AG20443 (cell line): Measurements from ENCODE around the gene CBLN1.
A peak's percentile ranks its signal among the peaks of the same experiment; 100 is the strongest.

ENCODE experiments used
- DNase-seq: peaks from one replicate; pipeline ENCODE4 v3.0.0; 2012; ENCODE audit warnings: low spot score, mixed read lengths

CBLN1 gene

DNA sequence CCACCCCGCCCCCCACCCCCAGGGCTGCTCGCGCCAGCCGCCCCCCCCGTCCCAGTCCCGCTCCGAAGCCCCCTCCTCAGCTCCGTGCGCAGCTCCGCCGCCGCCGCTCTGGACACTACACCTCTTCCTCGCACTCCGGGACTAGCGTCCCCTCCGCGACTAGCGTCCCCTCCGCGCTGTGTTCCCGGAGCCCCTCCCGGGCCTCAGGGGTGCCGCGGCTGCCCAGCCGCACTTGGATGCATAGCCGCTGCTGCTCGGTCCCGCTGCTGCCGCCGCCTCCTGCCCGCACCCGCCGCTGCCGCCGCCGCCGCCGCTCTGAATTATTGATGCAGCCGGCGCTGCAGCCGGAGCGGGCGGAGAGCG, at the start of gene CBLN1:
Gene CBLN1, minus strand, starts transcription at position 359 of the 363 bp plus-strand sequence. CDS start 373 bp downstream, outside the sequence.
- DNase-seq: no peak

DNA sequence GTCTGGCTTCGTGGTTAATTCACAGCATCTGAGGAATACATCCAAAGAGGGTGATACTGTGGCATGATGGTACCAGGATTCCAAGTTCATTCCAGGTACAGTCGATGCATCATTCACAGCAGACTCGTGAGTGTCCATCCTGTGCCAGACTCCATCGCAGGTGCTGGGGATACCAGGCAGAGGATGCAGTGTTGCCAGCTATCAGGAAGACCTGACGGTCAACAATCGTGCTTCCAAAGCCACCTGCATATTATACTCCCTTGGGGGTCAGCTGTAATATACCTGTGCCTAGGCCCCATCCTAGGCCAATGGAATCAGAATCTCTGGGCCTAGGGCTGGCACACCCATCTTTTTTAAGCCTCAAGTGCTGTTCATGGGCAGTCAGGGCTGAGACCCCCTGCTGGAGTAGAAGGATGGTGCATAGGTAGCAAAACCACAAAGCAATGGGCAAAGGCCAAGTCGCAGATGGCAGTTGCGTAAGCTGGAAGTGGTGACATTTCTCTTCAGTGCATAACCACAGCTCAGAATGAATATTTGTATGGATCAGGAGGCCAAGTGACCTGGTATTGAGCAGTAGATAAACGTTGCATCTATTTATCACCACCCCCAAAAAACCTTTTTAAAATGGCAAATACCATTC, 49.0 kb upstream of the CBLN1 start:
- DNase-seq: no peak

DNA sequence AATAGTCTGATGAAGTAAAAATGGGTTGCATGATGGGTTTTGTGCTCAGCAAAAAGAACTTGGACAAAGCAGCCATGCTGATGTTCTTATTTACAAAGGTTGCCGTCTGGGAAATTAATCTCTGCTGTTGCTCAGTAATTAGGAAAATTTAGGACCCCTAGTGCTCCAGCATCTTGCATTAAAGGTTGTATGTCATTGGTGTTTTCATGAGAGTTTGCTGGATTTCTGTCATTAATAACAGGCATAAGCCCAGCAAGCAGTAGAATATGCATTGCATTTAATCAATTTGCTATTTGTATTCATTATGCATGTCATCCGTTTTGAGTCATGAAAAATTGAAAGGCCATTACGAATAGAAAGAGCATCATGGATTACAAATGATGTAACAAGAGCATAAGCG, 46.7 kb upstream of the CBLN1 start:
- DNase-seq: no peak

DNA sequence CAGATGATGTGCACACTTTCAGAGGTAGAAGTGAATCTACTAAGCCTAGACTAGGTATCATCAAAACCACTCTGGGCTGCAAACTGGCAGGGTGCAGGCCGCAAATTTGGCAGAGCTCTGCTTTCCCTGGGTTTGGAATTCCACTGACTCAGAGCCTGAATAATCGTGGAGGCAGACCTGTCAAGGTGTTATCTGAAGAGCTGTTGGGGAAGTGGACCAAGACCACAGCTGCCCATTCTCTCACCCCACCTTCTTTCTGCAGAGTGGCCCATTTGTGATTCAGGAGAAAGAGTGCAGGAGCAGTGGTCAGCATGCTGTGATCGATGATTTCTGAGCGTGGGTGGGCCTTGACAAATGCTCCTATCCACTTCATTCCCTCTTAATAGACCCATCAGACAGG, 45.8 kb upstream of the CBLN1 start:
- DNase-seq: no peak

DNA sequence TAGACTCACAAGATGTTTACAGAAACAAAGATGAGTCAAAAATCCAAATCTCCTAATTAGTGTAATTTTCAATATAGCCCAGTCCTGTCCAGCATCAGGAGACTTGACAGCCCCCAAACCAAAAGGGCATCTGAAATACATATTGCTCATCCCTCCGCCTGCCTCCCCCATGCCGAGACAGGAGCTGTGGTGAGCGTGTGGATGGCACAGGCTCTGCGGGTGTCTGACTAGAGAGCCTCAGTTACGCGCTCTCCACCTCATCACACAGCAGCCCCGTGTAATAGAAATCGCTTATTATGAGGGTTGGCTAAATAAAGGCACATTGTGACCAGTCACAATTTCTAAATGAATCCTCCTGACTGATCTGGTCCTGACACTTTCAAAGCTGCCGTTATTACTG, 43.1 kb upstream of the CBLN1 start:
- no peak for DNase-seq

DNA sequence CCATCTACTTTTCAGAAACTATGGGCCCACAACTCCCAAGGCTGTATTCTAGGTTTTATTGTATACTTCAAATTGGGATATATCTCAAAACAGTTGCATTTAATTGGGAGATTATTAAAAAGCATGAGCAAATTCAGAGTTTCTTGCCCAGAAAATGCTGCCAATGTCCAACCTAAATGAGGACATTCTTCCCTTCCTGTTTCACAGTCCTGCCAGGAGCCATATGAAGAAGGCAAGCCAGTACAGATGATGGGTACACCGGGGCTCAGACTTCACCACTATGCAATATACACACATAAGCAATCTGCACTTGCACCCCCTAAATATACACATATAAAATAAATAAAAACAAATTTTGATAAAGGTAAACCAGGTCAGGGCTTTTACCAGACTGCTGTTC, 34.0 kb upstream of the CBLN1 start:
- DNase-seq: no peak

DNA sequence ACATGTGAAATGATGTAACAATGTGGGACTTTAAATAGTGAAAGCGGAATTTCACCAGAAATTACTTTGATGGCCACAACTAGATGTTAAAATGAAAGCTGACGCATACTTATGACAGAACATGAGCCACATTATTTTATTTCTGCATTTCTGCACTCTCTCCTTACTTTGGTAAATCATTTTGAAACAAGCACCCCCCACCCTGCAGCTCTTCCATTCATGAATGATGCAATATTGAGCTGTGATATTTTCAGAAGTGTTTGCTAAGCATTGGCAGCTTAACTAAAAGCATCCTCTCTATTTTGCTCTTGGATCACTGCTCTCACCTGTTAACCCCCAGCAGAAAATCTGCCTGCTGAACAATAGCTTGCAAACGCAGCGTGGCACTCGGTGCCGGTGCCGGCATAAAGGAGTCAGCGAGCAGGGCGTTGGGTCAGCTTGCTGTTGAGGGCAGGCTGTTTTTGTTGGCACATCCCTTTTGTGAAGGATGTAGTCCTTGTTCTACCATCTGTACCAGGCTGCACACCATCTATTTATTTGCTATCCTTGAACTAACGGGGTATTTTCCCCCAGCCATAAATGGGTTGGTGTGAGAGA, 30.8 kb upstream of the CBLN1 start:
- no peak for DNase-seq

DNA sequence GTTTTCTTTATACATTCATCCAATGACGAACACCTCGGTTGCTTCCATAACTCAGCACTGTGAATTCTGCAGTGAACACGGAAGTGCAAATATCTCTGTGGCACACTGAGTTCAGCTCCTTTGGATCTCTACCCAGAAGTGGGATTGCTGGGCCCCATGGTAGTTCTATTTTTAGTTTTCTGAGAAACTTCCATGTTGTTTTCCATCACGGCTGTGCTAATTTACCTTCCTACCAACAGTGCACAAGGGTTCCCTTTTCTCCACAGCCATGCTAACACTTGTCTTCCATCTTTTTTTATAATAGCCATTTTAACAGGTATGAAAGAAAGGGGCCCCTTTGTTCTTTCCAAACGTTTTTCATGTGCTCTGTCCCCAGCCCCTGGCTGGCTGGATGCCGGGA, 30.2 kb upstream of the CBLN1 start:
- DNase-seq: no peak

DNA sequence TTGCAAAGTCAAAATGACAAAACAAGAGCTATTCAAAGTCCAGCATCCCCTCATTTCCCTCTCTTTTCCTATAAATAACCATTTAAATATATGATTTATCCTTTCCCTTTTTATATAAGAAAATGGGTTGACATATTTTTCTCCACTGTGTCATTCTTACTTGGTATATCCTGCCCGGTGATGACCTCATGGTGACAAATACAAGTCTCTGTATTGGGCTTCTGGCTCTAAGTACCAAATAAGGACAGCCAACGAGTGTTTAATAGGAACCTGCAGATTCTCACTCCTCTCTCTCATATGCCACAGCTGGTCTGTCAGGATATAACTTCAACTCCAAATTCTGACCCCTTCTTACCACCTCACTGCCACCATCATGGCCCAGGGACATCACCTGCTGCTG, 25.5 kb upstream of the CBLN1 start:
- no peak for DNase-seq

DNA sequence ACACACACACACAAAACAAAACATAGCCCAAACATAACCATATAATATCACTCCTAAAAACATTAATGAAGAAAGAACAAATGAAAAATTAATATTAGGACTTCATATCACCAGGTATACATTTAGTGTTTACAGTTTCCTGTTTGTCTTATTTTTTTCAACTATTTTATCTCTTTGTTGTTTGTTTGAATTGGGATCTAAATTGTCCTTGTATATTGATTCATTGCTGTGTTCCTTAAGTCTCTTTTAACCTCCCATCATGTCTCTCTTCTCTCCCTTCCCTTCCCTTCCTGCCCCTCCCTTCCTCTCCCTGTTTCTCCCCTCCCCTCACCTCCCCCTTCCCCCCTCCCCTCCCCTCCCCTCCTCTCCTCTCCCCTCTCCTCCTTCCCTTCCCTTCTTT, 23.8 kb upstream of the CBLN1 start:
- DNase-seq: no peak

DNA sequence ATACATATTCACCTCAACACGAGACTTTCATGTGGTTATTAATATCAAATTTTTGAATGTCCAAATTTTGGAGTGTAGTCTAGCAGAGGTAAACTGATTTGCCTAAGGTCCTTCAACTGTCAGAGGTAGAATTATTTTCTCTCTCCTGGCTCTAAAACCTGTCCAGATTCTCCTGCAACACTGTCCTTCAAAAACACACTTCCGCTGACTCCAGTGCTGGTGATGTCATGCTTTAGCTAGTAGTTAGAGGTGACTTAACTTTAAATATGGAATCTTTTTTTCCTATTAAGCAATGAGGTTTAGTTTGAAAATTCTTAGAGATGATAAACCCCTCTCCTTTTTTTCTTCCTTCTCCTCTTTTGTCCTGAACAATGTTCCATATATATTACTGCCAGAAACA, 10.8 kb upstream of the CBLN1 start:
- DNase-seq: no peak

DNA sequence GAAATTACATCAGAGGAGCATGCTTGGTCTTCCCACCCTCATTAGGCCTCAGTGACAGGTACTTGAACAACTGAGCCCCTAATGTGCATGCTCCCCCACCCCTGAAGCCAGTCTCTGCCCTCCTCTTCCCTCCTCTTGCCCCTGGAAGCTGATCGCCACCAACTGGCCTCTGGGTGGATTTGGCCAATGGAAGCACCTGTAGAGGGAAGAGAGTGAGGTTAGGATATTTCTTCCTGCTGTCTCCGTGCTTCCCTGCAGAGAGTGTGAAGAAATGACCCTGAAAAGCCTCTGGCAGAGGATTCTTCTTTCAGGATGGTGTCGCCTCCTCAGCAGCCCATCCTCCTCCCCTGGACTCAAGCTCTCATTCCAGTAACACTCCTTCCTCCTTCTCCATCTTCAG, 5.9 kb upstream of the CBLN1 start:
- DNase-seq: no peak

DNA sequence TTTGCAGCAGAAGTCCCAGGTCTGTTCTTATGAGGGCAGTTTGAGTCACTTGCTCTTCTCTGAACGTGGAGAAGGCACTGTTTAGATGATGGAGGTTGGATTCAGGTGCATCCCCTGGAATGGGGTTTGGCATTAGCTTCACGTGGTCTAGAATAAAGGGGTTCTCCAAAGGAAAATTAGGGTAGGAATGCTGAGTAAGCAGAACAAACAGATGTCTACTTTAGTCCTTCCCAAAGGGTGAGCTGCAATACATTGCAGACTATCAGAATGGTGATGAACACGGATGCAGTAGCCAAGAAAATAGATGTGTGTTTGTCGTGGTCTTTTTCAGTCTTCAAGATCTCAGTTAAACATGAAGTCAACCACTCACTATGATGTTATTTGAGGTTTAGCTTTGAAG, 3.3 kb upstream of the CBLN1 start:
- DNase-seq: no peak

DNA sequence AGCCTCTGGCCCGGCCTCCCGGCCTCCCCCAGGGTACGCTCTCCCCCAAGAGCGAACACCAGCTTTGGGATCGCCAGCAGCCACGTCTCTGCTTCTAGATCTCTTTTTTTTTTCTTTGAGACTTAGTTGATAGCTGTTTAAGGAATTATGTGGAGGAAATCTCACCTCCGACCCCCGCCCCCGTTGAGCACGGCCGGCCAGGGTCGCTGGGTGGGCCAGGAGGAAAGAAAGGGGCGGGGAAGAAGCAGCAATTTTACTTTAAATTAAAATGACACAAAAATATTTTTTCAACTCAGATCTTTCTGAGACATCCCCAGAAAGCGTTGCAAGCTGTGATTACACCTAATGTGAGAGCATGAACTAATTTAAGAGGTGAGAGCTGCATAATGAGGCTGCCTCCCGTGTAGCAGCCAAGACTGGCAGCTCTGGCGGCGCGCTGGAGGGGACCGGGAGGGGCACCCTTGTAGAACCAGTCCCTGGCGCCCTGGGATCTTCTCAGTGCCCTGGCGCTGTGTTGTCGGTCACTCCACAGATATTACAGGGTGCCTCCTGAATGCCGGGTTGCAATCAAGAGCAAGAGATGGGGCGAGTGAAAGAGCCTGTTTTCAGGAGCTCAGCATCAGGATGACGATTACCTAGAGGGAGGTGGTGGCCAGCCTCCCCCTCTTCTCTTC, 1.9 kb upstream of the CBLN1 start:
- no peak for DNase-seq

DNA sequence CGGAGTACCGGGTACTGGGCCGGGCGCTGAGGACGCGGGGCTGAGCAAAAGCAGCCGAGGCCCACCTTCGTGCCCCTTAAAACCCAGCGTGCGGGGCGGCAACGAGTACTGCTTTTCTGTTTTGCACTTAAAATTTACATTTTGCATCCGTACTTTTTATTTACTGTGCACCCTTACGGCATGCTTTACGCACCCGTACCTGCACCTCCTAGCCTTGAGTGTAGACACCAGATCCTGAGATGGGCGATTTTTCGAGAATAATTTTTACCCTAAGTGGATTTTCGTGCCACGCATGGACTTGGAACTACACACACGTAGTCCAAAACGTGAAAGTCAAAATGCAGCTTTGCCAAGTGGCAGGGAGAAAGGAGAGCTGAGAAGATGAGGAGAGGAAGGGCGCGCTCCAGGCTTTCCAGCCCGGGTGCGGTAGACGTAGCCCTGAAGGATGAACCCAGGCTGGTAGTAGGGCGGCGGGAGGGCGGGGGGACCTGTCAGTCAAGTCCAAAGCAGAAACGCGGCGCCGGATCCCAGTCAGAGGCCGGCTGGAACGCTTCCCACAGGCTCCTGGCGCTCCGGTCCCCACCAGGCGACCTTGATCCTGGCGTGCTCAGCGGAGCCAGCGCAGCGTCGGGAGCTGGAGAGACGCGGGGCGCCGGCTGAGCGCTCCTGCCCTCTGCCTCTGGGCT, 1.2 kb upstream of the CBLN1 start:
- no peak for DNase-seq

DNA sequence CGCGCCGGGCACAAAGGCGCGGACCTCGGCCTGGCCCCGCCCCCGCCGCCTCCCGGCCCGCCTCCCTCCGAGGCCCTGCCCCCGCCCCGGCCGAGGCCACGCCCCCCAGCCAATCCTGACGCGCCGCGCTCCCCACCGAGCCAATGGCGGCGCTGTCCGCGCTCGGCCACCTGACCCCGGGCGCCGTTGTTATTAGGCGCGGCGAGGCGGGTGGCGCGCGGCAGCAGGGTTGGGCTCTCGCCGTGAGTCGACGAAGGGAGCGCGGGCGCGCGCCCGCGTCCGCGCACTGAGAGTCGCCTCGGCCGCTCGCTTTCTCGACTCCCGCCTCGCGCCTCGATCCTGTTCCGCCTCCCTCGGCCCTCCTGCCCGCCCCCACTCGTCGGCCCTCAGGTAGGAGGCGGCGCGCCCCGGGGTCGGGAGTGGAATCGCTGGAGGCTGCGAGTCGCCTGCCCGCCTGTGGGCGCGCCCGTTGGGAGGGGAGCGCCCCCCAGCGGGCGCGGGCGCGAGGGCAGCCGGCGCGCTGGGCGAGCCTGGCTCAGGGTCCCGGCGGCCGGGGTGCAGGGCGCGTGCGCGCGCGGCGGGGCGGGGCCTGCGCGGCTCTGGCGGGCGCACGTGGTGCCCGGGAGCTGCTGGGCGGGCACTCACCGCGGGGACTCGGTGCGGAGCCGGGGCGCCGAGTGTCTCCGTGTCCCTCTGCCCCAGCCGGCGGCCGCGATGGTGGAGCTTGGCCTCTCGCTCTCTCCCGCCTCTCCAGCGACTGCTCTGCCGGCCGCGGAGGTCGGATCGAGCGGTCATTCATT, 405 bp upstream of the CBLN1 start:
- DNase-seq: peak; percentile 91

DNA sequence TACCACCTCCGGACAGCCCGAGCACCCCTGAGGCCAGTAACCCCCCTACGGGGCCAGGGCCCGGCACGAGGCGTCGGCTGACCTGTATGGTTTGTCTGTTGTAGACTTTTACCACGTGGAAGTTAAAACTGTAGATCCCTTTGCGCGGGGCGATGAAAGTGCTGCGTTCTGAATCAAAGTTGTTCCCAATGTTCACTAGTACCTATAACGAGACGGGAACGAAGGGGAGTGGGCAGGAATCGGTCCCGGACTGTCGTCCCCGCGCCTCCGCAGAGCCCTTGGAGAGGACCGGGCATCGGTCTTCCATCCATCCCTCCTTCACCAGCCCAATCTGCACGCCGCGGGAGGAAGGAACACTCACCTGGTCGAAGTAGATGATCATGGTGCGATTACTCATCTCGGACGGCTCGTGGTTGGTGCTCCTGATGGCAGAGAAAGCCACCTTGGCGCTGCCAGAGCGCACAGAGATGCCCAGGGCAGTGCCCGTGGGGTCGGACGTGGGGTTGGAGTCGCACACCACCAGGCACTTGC, 732 bp downstream of the CBLN1 start:
- DNase-seq: no peak

DNA sequence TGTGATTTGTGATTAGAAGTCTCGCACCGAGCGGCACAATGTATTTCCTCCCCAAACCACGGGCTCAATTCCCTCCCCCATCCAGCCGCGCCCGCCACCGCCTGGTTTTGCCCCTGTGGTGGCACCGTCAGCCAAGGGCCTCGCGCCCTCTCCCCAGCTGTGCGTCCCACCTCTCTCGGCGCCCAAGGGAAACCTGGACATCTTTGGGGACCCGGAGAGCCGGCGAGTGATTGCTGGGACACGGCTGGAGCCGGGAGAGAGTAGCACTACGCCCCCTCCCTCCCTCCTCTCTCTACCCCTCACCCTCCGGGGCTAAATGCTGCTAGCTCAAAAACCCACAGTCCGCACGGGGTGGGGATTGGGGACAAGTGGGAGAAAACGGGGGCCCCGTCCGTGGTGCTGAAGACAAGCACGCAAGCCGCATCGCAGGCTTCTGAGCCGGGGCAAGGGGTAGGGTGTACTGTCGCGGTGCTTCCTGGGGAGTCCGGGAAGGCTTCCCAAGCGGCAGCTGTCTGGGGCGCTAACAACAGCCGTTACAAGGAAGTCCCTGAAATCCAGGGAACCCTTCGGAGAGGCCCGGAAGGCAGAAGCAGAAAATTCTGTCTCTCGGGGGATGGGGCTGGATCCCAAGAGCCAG, 1.4 kb downstream of the CBLN1 start:
- no peak for DNase-seq

DNA sequence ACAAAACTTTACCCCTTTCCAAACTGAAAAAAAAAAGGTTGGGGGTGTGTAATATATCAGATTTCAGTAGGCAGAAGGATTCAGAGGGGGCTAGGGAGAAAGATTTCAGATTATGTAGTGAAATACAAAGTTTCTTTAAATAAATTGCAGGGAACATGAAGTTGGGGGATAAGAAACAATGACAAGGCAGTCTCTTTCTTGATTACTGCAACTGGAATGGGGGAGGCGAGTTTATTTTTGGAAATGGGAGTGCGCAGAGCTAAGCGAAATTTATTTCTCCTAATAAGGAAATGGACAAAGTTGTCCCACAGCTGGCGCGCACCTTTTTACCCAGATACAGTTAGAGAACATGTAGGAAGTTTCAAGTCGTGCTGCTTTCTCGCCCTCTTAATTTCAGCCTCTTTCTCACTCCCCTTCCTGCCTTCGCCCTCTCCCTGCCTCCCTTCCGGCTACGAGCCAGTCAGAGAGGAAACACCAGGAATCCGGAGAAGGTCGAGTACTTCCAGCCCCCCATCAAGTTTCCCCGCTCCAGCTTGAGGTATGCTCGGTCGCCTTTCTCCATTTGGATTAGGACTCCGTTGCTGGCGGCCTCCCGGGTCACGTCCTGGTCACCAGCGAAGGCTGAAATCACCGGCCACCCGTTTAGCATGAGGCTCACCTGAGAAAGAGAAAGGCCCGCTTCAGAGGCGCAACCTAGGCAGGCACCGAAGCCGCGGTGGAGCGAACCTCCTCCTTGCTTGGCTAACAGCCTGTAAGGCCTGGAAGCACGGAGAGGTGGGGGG, 2.5 kb downstream of the CBLN1 start:
- DNase-seq: no peak

DNA sequence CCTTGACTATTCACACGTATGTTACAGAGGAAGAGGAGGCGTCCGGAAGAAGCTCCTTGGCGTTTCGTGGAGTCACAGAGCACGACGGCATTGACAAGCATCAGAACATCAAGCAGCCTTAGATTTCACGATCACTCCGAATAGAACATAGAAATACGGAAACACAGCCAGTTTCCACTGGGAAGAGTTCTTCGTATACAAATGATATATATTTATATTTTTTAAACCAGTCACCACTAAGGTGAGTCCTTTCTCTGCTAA, 3.1 kb downstream of the CBLN1 start:
- no peak for DNase-seq
